Measurements from ENCODE around the gene MOB3B.
"Not testable (repeated sequence)": the region's sequence is repeated elsewhere in the genome, so short reads cannot be mapped to it uniquely, and the experiment has no call there.

The MOB3B gene

DNA sequence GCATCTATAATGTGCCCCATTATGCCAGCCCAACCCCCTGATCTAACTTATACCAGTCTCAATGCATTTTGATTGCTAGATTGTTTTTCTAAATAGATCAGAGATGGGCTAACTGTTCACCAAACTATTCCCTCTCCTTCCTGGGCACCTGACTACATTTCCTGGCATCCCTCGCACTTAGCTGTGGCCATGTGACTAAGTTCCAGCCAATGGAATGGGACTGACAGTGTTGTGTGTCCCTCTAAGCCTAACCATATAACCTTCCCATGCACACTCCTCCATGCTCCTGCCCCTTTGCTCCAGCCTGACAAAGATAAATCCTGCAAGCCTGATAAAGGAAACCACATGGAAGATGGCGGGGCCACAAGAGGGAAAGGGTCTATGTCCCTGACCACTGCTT is 17.8 kb downstream of the MOB3B start:
- no peaks in the 10 kb centered on the region for H3K27me3 Mint-ChIP-seq

DNA sequence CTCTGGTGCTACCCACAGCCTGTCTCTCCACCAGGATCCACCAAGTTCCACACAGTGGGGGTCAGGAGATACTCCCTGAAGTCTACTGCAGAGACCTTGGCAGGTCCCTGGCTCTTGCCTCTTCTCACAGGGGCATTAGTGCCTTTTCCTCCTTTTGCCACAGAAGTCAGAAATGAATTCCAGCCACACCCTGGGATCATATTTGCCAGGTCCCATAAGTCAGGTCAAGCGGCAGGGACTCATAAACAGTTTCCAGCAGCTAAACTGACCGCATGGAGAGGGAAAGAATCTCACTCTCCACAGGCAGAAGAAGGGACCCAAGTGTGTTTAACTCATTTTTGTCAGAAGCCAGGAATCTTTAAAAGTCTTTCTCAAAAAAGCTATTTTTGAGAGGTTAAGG is 18.8 kb downstream of the MOB3B start:
- Mint-ChIP-seq H3K4me1 (ENCODE audit: low read depth) (peaks cover 13% of the 10 kb centered on the region), H3K36me3 (ENCODE audit: low read depth) (peaks cover 9% of the 10 kb centered on the region), H3K4me3 (no peak overlapping the region), H3K9me3 (no peaks in the 10 kb centered on the region), H3K27ac (no peak overlapping the region), H3K27me3 (peaks cover 2% of the 10 kb centered on the region)

More for the DNA sequence above, 17.8 kb downstream of the MOB3B start:
- Mint-ChIP-seq H3K4me1 (ENCODE audit: low read depth) (peaks cover 5% of the 10 kb centered on the region), H3K4me3 (no peak overlapping the region), H3K27ac (no peak overlapping the region), H3K9me3 (no peaks in the 10 kb centered on the region), H3K36me3 (ENCODE audit: low read depth) (peaks cover 9% of the 10 kb centered on the region)

DNA sequence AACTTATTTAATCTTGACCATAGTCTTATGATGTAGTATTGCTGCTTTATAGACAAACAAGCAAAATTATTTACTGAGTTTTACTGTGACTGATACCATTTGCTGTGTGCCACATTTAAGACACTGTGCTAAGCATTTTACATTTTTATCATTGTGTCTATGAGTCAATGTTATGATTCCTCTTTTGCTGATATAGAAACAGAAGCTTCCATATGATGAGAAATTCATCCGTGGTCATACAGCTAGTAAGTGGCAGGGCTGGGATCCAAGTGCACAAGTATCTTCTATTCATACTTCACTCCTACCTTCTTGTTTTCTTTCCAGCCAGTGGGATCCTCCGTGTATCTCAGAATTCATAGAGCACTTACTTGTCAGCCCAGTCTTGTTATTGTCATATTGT is 22.6 kb downstream of the MOB3B start:
- no peaks in the 10 kb centered on the region for H3K9me3 Mint-ChIP-seq
- peaks cover 24% of the 10 kb centered on the region for H3K4me1 Mint-ChIP-seq (ENCODE audit: low read depth)
- no peak overlapping the region for H3K4me3 Mint-ChIP-seq
- no peak overlapping the region for H3K27ac Mint-ChIP-seq
- H3K36me3 Mint-ChIP-seq (ENCODE audit: low read depth): peaks cover 6% of the 10 kb centered on the region
- H3K27me3 Mint-ChIP-seq: peaks cover 3% of the 10 kb centered on the region

DNA sequence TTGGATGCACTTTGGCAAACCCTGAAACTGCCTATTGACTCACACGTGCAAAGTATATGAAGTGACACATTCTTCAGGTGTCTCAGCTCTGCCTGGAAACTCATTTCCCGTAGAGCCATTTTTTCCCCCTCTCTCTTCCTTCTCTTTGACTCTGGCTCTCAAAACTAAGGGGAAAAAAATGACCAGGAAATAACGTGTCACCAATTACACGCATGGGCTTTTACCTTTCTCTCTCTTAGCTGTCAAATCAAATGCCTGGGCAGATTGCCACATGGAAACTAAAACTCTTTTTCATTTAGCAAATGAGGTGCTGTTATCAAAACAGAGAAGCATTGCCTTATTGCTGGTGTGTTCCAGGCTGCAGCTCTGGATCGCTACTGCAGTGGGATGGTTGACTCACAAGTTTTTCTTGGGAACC is 23.9 kb downstream of the MOB3B start:
- H3K4me1 Mint-ChIP-seq (ENCODE audit: low read depth): peaks cover 36% of the 10 kb centered on the region
- peaks cover 3% of the 10 kb centered on the region for H3K27me3 Mint-ChIP-seq
- H3K27ac Mint-ChIP-seq: peak overlapping the region; percentile 79
- no peak overlapping the region for H3K4me3 Mint-ChIP-seq
- no peaks in the 10 kb centered on the region for H3K9me3 Mint-ChIP-seq
- H3K36me3 Mint-ChIP-seq (ENCODE audit: low read depth): peaks cover 6% of the 10 kb centered on the region

DNA sequence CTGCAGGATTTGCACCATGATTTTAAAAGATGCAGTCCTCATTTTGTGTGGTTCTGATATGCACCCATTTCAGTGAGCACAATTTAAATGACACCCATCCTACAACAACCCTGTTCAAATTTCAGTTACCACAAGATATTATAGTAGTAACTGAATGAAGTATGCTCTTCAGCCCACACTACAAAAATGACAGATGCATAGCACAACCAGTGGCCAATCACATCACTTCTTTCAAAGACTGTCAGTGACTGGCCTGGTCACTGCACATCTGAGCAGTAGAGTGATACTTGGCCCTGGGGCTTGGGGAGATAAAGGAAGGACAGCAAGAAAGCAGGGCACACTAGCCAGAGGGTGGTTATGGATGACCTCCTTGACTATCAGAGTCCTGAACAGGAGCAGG is 25.4 kb downstream of the MOB3B start:
- H3K4me3 Mint-ChIP-seq: no peak overlapping the region
- H3K36me3 Mint-ChIP-seq (ENCODE audit: low read depth): peaks cover 6% of the 10 kb centered on the region

DNA sequence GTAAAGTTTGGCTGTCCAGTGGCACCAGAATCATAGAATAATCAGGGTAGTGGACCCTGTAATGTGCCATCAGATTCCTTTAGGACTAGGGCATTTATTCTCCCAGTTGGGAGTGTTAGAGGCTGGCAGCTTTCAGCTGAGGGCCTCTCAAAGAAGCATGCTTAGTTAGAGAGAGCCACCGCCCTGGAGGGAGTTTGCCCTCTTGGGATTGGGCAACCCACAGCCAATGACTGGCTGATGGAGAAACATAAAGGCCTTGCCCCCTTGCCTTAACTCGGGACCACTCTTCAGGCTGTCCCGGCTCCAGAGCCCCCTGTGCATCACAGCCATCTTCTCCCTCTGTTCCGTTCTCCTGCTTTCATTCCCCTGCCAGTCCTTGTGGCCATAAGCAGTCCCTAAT is 26.0 kb downstream of the MOB3B start:
- Mint-ChIP-seq H3K27ac (no peak overlapping the region), H3K4me3 (no peak overlapping the region), H3K36me3 (ENCODE audit: low read depth) (peaks cover 6% of the 10 kb centered on the region), H3K9me3 (no peaks in the 10 kb centered on the region), H3K4me1 (ENCODE audit: low read depth) (peaks cover 53% of the 10 kb centered on the region), H3K27me3 (peaks cover 3% of the 10 kb centered on the region)

More for the DNA sequence above, 25.4 kb downstream of the MOB3B start:
- Mint-ChIP-seq H3K27me3 (peaks cover 3% of the 10 kb centered on the region), H3K9me3 (no peaks in the 10 kb centered on the region), H3K4me1 (ENCODE audit: low read depth) (peaks cover 51% of the 10 kb centered on the region), H3K27ac (no peak overlapping the region)

DNA sequence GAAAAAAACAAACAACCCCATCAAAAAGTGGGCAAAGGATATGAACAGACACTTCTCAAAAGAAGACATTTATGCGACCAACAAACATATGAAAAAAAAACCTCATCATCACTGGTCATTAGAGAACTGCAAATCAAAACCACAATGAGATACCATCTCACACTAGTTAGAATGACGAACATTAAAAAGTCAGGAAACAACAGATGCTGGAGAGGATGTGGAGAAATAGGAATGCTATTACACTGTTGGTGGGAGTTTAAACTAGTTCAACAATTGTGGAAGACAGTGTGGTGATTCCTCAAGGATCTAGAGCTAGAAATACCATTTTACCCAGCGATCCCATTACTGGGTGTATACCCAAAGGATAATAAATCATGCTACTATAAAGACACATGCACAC is 28.7 kb downstream of the MOB3B start:
- H3K27me3 Mint-ChIP-seq; H3K36me3 Mint-ChIP-seq (ENCODE audit: low read depth); H3K4me3 Mint-ChIP-seq; H3K27ac Mint-ChIP-seq; H3K9me3 Mint-ChIP-seq: not testable (repeated sequence)
- H3K4me1 Mint-ChIP-seq (ENCODE audit: low read depth): peaks cover 42% of the 10 kb centered on the region

DNA sequence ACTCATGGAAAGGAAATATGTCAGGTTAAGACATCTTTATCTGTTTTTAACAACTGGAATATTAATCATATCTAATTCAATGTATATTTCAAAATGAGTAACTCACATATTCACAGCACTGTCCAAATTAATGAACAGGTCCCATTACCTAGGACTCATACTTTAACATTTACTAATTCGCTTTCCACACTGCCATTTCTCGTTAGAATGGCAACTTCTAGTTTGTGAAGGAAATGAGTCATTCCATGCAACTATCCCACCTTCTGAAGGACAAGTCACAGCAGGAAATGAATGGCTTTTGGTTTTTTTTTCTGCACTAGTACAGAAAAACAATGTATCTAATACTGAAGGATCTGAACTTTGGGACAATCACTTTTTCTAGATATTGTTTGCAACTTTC is 30.2 kb downstream of the MOB3B start:
- Mint-ChIP-seq H3K9me3 (no peaks in the 10 kb centered on the region), H3K4me3 (no peak overlapping the region), H3K4me1 (ENCODE audit: low read depth) (peaks cover 34% of the 10 kb centered on the region), H3K36me3 (ENCODE audit: low read depth) (no peaks in the 10 kb centered on the region), H3K27ac (peak overlapping the region; percentile 36), H3K27me3 (no peaks in the 10 kb centered on the region)

DNA sequence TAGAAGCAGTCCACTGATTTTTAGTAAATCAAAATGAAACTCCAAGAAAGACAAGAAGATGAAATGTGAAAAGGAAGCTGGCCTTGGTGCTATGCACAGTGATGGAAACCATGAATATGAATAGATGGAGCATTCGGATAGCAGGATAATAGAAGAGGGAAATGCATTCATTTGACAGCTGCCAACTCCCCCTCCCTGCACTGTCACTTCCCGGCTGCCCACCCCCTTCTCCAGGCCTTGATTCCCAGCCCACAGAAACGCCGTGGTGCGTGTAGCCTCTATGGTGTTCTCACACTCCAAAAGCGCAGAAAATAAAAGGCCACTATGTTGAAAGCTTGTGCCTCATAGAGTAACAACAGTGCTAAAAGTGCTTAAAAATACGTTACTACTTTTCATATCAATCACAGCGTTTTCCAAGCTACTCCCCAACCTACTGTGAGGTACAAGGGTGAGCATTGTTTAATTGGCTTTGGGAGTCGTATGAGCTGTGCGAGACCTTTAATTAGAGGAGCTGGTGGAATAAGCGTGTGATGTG is 31.7 kb downstream of the MOB3B start:
- Mint-ChIP-seq H3K27me3 (no peaks in the 10 kb centered on the region), H3K4me3 (no peak overlapping the region), H3K4me1 (ENCODE audit: low read depth) (peaks cover 31% of the 10 kb centered on the region), H3K36me3 (ENCODE audit: low read depth) (no peaks in the 10 kb centered on the region), H3K27ac (no peak overlapping the region), H3K9me3 (peaks cover 4% of the 10 kb centered on the region)

DNA sequence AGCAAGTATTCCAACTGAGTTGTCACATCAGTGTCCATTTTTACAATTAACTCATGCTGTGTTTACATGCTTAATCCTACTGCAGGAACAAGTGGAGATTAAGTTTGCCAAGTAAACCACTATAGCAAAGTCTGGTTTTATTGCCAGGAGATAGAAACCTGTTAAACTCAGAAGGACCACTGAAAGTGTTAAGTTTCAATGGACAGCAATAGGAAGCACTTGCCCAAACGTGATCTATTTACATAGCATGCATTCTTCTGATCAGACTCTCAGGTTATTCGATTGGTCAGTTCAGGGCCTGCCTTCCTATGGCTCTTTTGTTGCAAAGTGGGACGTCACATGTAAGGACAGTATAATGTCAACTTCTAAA is 33.5 kb downstream of the MOB3B start:
- Mint-ChIP-seq H3K36me3 (ENCODE audit: low read depth) (peaks cover 3% of the 10 kb centered on the region), H3K27ac (no peak overlapping the region), H3K27me3 (no peaks in the 10 kb centered on the region), H3K4me1 (ENCODE audit: low read depth) (peaks cover 21% of the 10 kb centered on the region), H3K9me3 (peaks cover 4% of the 10 kb centered on the region), H3K4me3 (no peak overlapping the region)

DNA sequence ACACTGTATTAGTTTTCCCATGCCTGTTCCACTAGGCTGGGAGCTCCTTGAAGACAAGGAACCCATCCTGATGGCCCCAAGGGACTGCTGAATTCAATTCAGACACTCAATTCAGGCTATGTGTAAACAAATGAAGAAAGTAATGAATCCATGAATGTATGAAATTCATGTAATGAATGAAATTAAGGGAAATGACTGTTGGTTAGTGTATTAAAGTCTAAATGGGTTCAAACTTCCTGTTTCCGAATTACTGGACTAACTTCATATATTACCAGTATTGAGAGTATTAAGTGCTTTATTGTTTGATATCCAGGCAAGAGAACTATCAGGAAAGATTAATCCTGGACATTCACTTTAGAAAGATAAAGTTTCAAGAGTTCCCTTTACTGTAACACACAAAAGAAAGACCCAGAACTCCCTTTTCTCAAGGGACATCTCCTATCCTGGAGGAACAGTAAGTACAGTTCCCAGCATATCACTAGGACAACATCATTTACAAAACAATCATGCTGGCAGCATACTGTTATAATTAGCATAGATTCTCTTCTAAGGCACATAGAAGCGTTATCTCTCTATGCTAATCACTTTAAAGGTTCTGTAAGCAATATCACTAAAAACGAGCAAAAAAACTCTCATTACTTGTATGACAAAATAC is 34.0 kb downstream of the MOB3B start:
- H3K4me1 Mint-ChIP-seq (ENCODE audit: low read depth): peaks cover 16% of the 10 kb centered on the region
- H3K4me3 Mint-ChIP-seq: no peak overlapping the region
- peaks cover 3% of the 10 kb centered on the region for H3K36me3 Mint-ChIP-seq (ENCODE audit: low read depth)
- H3K27ac Mint-ChIP-seq: no peak overlapping the region
- H3K27me3 Mint-ChIP-seq: no peaks in the 10 kb centered on the region
- H3K9me3 Mint-ChIP-seq: peaks cover 4% of the 10 kb centered on the region

DNA sequence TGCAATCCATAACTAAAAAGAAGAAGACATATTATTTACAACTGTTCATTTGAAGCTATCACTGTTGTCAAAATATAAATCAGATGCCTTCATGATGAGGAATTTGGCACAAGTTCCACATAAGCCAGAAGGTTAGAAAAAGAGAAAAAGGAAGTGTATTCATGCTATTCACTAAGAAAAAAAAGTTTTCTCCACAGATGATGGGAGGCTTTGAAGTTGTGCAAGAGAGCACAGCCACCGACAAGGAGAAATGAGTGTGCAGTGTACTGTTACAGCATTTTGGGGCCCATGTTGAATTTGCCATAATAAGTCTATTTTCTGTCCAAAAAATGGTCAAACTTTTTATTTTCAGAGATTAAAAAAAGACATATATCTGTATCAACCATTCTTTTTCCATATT is 38.5 kb downstream of the MOB3B start:
- H3K9me3 Mint-ChIP-seq: peaks cover 4% of the 10 kb centered on the region
- peaks cover 3% of the 10 kb centered on the region for H3K36me3 Mint-ChIP-seq (ENCODE audit: low read depth)
- no peaks in the 10 kb centered on the region for H3K27me3 Mint-ChIP-seq
- H3K27ac Mint-ChIP-seq: no peak overlapping the region
- no peak overlapping the region for H3K4me3 Mint-ChIP-seq
- peaks cover 21% of the 10 kb centered on the region for H3K4me1 Mint-ChIP-seq (ENCODE audit: low read depth)

DNA sequence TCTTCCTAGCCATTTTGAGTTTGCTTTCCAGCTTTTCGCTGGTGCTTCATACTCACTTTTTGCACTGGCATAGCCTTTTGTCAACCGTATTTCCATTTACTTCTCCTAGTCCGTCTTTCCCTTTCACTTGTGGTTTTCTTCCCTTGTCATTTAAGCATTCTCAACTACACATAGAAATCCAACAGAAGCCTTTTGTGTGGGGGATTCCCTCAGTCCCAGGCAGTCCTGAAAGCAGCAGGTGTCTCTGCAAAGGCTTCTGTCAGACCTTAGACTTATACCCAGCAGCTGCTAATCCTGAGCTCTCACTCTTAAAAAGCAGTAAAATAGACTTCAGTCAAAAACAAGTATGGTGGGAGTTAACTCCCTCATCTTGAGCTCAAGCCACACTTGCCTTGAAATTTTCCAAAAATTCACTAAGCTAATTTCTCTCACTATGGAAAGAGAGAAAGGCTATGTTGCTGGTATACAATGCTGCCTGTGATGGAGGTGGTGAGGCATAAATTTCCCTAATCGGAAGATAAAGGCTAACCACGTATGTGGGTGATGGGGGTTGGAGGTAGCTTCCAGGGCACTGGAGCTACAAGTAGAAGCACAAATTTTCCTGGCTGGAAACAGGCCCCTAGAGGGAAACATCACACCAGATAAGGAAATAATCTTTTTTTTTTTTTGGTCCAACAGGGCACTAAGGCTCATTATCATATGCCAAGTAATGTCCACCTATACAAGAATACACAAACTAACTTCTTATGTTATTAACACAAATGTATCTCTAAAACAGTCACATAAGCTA is 40.3 kb downstream of the MOB3B start:
- H3K9me3 Mint-ChIP-seq: peaks cover 3% of the 10 kb centered on the region
- H3K4me1 Mint-ChIP-seq (ENCODE audit: low read depth): peaks cover 39% of the 10 kb centered on the region
- H3K27ac Mint-ChIP-seq: no peak overlapping the region
- H3K36me3 Mint-ChIP-seq (ENCODE audit: low read depth): peaks cover 3% of the 10 kb centered on the region
- H3K27me3 Mint-ChIP-seq: no peaks in the 10 kb centered on the region
- H3K4me3 Mint-ChIP-seq: no peak overlapping the region

DNA sequence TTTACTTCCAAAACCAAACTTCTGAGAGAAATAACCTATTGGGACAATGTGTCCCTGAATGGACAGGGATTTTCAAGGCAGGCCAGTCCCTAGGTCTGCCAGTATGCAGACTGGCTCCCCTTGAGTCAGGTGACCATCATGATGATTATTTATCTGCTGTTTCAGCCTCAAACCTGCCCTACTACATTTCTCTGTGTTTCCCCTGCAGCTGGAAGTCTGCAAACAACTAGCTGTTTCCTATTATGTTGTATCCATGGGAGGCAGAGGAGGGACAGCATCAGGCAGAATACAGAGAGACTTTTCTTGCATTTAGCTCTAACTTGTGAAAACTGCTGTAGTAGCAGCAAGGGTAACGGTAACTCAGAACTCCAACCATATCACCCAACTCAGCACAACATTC is 41.7 kb downstream of the MOB3B start:
- Mint-ChIP-seq H3K9me3 (no peaks in the 10 kb centered on the region), H3K27ac (no peak overlapping the region), H3K36me3 (ENCODE audit: low read depth) (peaks cover 3% of the 10 kb centered on the region), H3K4me1 (ENCODE audit: low read depth) (peaks cover 49% of the 10 kb centered on the region), H3K4me3 (no peak overlapping the region), H3K27me3 (no peaks in the 10 kb centered on the region)

DNA sequence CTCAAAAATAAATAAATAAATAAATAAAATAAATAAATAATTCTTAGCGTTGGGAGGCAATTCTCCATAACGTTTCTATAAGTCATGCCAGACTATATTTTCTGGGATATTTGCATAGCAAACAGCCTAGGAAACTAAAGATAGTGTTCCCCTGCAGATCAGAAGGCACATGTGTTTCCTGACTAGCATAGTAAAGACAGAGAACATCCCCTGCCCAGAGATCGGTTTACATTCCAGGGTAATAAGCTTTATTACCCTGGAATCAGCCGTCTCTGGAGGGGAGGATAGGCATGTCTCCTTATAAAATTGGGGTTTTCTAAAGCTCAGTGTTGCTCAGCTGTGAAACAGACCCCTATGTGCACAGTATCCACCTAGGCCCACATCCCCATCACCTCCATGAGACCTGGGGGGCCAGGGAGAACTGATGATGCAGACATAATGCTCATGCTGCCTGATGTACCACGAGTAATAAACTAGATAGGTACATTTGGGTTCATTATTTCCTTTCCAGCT is 42.4 kb downstream of the MOB3B start:
- H3K27me3 Mint-ChIP-seq: no peaks in the 10 kb centered on the region
- H3K27ac Mint-ChIP-seq: no peak overlapping the region
- no peak overlapping the region for H3K4me3 Mint-ChIP-seq
- H3K9me3 Mint-ChIP-seq: no peaks in the 10 kb centered on the region
- H3K36me3 Mint-ChIP-seq (ENCODE audit: low read depth): peaks cover 3% of the 10 kb centered on the region
- peaks cover 52% of the 10 kb centered on the region for H3K4me1 Mint-ChIP-seq (ENCODE audit: low read depth)

All from stimulated activated naive CD8-positive, alpha-beta T cell treated with anti-CD3 and anti-CD28 coated beads, Interleukin-15, Interleukin-2, amounts not matched to agents 100 ng/mL and 50 ng/mL, for 24 hours (primary cell).